ENCODE results near the gene DCTPP1. TPM values are rescaled to one million over a fixed set of nuclear protein-coding genes. Genes with fewer than 3 reads are reported as not detected.
A peak's percentile ranks its signal among the peaks of the same experiment; 100 is the strongest.

The DCTPP1 gene
- total and polyA plus RNA-seq, 2 of the 13 experiments (the other 11 are each of a cell fraction or from before 2014, with no cell fraction given): 54.8 to 74.4 TPM

DNA sequence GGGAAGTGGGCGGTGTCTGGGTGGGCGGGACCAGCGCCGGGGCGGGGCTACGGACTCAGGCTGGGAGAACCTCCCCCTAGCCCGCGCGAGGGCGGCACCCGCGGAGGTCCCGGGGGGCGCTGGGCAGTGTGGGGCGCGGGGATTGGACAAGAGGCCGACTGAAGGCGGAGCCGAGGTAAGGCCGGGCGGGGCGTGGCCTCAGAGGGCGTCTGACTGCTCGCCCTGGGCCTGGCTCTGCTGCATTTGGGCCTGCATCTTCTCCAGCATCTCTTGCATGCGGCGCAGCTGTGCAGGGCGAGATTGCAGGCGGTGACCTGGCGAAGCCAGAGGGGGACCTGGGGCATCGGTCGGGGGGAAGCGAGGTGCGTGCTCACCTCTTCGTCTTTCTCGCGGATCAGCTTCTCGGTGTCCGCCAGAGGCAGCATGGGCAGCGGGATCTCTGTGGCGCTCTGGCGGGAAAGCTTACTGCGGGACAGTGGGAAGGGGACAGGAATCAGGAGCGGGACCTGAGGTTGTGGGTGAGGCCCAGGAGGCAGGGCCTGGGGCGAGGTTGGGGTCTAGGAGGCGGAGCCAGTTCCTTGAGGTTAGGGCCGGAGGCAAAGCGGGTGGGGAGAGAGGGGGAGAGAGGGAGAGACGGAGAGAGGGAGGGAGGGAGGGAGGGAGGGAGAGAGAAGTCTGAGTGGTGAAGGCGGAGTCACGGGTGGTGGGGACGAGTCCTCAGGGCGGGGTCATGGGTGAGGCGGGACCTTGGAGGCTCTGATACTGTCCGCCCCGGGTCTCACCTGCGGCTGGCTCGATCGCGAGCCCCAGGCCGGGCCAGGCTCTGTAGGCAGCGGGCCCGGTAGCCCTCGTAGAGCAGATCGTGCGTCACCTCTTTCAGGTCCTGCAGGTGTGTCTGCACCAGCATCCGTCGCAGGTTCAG is 51.3 kb downstream of the DCTPP1 start (continued):
- TF ChIP-seq BRD4 (CRISPR knock-in tag; IDR thresholded peaks at IDR 0.05): no peak; the same call in 1 of the 2 replicates
- no peak for TF ChIP-seq ZNF549 (CRISPR knock-in tag; IDR thresholded peaks at IDR 0.05)
- TF ChIP-seq ATF7 (IDR thresholded peaks at IDR 0.05): no peak
- TF ChIP-seq ATF7 (CRISPR knock-in tag; IDR thresholded peaks at IDR 0.05): peak; percentile 89
- TF ChIP-seq HMG20B (CRISPR knock-in tag; conservative IDR thresholded peaks at IDR 0.05): no peak; the same call in none of the 2 replicates
- no peak for TF ChIP-seq SOX6 (IDR thresholded peaks at IDR 0.05)
- TF ChIP-seq SOX6 (CRISPR knock-in tag; IDR thresholded peaks at IDR 0.05): peak; percentile 54
- TF ChIP-seq HOXA3 (CRISPR knock-in tag; IDR thresholded peaks at IDR 0.05): peak; percentile 56
- TF ChIP-seq, protein P1, sequence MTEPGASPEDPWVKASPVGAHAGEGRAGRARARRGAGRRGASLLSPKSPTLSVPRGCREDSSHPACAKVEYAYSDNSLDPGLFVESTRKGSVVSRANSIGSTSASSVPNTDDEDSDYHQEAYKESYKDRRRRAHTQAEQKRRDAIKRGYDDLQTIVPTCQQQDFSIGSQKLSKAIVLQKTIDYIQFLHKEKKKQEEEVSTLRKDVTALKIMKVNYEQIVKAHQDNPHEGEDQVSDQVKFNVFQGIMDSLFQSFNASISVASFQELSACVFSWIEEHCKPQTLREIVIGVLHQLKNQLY (CRISPR knock-in tag; IDR thresholded peaks at IDR 0.05): no peak
- TF ChIP-seq, protein P2, sequence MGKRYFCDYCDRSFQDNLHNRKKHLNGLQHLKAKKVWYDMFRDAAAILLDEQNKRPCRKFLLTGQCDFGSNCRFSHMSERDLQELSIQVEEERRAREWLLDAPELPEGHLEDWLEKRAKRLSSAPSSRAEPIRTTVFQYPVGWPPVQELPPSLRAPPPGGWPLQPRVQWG (CRISPR knock-in tag; IDR thresholded peaks at IDR 0.05; ENCODE audit: borderline replicate concordance, low read depth): no peak
- TF ChIP-seq, protein P3, sequence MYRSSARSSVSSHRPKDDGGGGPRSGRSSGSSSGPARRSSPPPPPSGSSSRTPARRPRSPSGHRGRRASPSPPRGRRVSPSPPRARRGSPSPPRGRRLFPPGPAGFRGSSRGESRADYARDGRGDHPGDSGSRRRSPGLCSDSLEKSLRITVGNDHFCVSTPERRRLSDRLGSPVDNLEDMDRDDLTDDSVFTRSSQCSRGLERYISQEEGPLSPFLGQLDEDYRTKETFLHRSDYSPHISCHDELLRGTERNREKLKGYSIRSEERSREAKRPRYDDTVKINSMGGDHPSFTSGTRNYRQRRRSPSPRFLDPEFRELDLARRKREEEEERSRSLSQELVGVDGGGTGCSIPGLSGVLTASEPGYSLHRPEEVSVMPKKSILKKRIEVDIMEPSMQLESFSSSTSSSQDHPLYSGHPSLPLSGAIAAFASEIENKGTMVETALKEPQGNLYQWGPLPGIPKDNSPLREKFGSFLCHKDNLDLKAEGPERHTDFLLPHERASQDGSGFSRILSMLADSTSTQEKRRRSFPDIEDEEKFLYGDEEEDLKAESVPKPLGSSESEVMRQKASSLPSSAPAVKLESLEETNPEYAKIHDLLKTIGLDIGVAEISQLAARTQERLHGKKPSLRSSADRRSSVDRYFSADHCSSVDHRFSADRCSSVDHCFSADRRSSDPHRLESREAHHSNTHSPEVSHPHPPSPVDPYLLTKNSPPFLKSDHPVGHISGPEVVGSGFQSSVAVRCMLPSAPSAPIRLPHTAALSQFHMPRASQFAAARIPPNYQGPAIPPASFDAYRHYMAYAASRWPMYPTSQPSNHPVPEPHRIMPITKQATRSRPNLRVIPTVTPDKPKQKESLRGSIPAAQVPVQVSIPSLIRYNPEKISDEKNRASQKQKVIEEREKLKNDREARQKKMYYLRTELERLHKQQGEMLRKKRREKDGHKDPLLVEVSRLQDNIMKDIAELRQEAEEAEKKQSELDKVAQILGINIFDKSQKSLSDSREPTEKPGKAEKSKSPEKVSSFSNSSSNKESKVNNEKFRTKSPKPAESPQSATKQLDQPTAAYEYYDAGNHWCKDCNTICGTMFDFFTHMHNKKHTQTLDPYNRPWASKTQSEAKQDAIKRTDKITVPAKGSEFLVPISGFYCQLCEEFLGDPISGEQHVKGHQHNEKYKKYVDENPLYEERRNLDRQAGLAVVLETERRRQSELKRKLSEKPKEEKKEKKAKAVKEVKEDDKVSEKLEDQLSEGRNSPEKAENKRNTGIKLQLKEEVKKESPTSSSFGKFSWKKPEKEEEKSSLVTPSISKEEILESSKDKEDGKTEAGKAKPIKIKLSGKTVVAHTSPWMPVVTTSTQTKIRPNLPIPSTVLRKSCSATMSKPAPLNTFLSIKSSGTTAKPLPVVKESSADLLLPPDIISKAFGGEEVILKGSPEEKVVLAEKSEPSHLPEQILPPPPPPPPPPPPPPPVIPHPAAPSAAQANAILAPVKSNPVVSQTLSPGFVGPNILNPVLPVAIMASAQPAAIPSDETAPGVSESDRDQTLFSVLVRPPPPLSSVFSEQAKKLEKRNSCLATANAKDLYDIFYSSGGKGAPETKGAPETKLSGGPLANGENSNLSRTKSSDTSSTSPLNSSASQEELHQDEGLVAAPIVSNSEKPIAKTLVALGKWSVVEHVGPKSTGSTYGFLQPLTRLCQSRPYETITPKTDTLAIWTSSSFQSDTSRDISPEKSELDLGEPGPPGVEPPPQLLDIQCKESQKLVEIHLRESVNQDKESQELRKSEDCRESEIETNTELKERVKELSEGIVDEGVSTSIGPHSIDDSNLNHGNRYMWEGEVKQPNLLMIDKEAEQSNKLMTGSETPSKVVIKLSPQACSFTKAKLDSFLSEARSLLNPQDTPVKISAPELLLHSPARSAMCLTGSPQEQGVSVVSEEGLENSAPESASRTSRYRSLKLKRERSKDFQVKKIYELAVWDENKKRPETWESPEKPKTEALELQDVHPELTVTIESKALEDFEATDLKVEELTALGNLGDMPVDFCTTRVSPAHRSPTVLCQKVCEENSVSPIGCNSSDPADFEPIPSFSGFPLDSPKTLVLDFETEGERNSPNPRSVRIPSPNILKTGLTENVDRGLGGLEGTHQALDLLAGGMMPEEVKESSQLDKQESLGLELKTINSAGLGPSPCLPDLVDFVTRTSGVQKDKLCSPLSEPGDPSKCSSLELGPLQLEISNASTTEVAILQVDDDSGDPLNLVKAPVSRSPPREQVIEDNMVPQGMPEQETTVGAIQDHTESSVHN (CRISPR knock-in tag; IDR thresholded peaks at IDR 0.05): peak; percentile 97
- peak; percentile 85 for TF ChIP-seq ZMAT3 (CRISPR knock-in tag; conservative IDR thresholded peaks at IDR 0.05)
- peak; percentile 68; the same call in 1 of the 2 replicates for TF ChIP-seq ZNF468 (CRISPR knock-in tag; IDR thresholded peaks at IDR 0.05)
- TF ChIP-seq, protein P4, sequence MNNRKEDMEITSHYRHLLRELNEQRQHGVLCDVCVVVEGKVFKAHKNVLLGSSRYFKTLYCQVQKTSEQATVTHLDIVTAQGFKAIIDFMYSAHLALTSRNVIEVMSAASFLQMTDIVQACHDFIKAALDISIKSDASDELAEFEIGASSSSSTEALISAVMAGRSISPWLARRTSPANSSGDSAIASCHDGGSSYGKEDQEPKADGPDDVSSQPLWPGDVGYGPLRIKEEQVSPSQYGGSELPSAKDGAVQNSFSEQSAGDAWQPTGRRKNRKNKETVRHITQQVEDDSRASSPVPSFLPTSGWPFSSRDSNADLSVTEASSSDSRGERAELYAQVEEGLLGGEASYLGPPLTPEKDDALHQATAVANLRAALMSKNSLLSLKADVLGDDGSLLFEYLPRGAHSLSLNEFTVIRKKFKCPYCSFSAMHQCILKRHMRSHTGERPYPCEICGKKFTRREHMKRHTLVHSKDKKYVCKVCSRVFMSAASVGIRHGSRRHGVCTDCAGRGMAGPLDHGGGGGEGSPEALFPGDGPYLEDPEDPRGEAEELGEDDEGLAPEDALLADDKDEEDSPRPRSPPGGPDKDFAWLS (CRISPR knock-in tag; IDR thresholded peaks at IDR 0.05; ENCODE audit: borderline replicate concordance): 0 out of 2 replicates have a peak, but pooled peaks have one; percentile 57
- peak; percentile 64; the same call in 1 of the 2 replicates for TF ChIP-seq ZNF761 (CRISPR knock-in tag; conservative IDR thresholded peaks at IDR 0.05)
- TF ChIP-seq MAZ (IDR thresholded peaks at IDR 0.05; ENCODE audit: borderline replicate concordance, low read depth, low read length): no peak; the same call in 1 of the 2 replicates
- peak; percentile 41; the same call in 1 of the 2 replicates for TF ChIP-seq MAZ (CRISPR knock-in tag; IDR thresholded peaks at IDR 0.05; ENCODE audit: low read depth)
- TF ChIP-seq KDM2A (CRISPR knock-in tag; IDR thresholded peaks at IDR 0.05; ENCODE audit: borderline replicate concordance, low read depth): peak; percentile 59; the same call in 1 of the 2 replicates

All from HepG2 (cell line).